ENCODE measurements around the gene AQP12A. TPM values are rescaled to one million over a fixed set of nuclear protein-coding genes. Genes with fewer than 3 reads are reported as not detected.

The AQP12A gene
- total and polyA plus RNA-seq, 12 donors = not detected

GRCh38 chr2:240643811-240644150 lies 47.9 kb upstream of the AQP12A start:
- no peak overlapping the region for H3K4me3 ChIP-seq
- H3K27me3 ChIP-seq = peaks cover 5% of the 10 kb centered on the region
- TF ChIP-seq POLR2A (IDR thresholded peaks at IDR 0.05) = no peak
- TF ChIP-seq, protein P1, sequence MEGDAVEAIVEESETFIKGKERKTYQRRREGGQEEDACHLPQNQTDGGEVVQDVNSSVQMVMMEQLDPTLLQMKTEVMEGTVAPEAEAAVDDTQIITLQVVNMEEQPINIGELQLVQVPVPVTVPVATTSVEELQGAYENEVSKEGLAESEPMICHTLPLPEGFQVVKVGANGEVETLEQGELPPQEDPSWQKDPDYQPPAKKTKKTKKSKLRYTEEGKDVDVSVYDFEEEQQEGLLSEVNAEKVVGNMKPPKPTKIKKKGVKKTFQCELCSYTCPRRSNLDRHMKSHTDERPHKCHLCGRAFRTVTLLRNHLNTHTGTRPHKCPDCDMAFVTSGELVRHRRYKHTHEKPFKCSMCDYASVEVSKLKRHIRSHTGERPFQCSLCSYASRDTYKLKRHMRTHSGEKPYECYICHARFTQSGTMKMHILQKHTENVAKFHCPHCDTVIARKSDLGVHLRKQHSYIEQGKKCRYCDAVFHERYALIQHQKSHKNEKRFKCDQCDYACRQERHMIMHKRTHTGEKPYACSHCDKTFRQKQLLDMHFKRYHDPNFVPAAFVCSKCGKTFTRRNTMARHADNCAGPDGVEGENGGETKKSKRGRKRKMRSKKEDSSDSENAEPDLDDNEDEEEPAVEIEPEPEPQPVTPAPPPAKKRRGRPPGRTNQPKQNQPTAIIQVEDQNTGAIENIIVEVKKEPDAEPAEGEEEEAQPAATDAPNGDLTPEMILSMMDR (IDR thresholded peaks at IDR 0.05) = no peak
- no peaks in the 10 kb centered on the region for H3K9me3 ChIP-seq (replicated peaks in 1 of 3)
- H3K4me1 ChIP-seq (replicated peaks in 1 of 2) = no peaks in the 10 kb centered on the region
- H3K27ac ChIP-seq = no peak overlapping the region
- no peaks in the 10 kb centered on the region for H3K36me3 ChIP-seq (replicated peaks in 1 of 2)
- intact Hi-C loops (cut with DNase I) = no loop called here
- DNase-seq = peak in 1 of 7 donors; percentile 14
- 83 to 89% (median 86%) methylated on average over 14 to 15 of the region's 15 CpGs for WGBS, 4 donors

DNA sequence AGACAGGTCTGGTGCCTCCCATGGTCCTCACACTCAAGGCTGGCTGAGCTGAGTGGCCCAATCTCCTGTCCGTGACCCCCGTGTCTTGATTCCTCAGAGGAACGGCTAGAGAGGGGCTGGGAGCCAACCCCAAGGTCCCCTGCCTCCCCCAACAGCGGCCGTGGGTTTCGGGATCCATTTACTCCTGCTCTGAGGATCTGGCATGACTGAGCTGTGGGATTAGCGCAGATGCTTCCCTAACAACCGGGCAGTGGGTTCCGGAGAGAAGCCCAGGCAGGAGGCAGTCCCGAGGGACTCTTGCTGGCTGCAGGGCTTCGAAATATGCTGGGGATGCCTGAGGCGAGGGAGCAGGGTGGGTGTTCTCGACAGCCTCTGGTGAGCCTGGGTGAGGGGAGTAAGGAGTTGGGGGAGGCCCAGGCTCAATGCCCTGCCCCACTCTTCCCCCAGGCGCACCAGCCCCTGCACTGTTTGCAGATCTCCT lies 47.5 kb upstream of the AQP12A start:
- no peaks in the 10 kb centered on the region for H3K4me1 ChIP-seq (replicated peaks in 1 of 2)
- no peak overlapping the region for H3K4me3 ChIP-seq
- H3K9me3 ChIP-seq (replicated peaks in 1 of 3) = no peaks in the 10 kb centered on the region
- 65 to 87% (median 69%) methylated on average over 4 to 14 of the region's 14 CpGs for WGBS, 4 donors
- peak in 2 of 7 donors; percentile 3 to 14 for DNase-seq
- TF ChIP-seq POLR2A (IDR thresholded peaks at IDR 0.05) = no peak
- TF ChIP-seq, protein P1 (IDR thresholded peaks at IDR 0.05) = no peak
- H3K36me3 ChIP-seq (replicated peaks in 1 of 2) = no peaks in the 10 kb centered on the region
- H3K27ac ChIP-seq = no peak overlapping the region
- intact Hi-C loops (cut with DNase I) = no loop called here
- peaks cover 5% of the 10 kb centered on the region for H3K27me3 ChIP-seq

DNA sequence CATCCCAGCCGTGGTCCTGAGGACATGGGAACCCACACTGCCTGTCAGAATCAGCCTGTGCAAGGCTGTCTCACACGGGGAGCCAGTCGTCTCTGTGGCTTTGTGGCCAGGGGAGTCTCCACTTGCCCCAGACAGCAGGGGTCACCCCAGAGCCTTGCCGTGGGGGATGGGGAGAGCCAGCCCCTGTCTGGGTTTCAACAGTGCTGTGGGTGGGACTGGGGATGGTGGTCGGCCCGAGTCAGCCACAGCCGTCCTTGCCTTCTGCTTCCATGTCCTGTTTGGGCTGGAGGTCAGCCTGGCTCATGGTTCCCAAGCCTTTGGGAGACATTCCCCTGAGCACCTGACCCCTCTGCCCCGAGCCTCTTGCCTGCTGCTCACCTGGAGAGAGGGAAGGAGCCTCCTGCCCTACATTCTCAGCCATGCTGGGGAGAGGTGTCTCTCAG lies 46.8 kb upstream of the AQP12A start:
- TF ChIP-seq POLR2A (IDR thresholded peaks at IDR 0.05) = no peak
- TF ChIP-seq, protein P1 (IDR thresholded peaks at IDR 0.05) = no peak
- H3K4me3 ChIP-seq = no peak overlapping the region
- peak in 2 of 7 donors; percentile 4 to 28 for DNase-seq
- H3K27ac ChIP-seq = no peak overlapping the region
- WGBS, 4 donors = 45 to 88% (median 60%) methylated on average over 2 to 8 of the region's 8 CpGs
- no peaks in the 10 kb centered on the region for H3K4me1 ChIP-seq (replicated peaks in 1 of 2)
- no peaks in the 10 kb centered on the region for H3K36me3 ChIP-seq (replicated peaks in 1 of 2)
- intact Hi-C loops (cut with DNase I) = no loop called here
- peaks cover 5% of the 10 kb centered on the region for H3K27me3 ChIP-seq
- H3K9me3 ChIP-seq (replicated peaks in 1 of 3) = no peaks in the 10 kb centered on the region

DNA sequence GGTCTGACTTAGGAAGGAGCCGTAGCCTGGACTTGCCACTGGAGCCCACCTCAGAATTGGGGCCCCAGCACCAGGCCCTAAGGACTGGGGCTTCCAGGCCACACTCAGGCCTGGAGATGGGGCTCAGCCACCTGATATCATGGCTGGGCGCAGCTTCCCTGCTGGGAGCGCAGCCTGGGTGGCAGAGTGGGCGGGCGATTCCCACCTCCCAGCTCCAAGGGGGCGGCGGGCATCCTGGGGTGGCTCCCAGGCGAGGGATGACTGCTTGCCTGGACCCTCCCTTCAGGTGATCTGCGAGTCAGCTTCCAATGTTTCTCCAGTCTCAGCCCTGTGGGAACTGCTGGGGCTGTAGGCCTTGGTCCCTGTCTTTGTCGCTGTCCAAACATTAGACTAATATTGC lies 46.3 kb upstream of the AQP12A start:
- Histone ChIP-seq H3K4me3 (no peak overlapping the region), H3K9me3 (replicated peaks in 1 of 3) (no peaks in the 10 kb centered on the region), H3K27me3 (peaks cover 5% of the 10 kb centered on the region), H3K4me1 (replicated peaks in 1 of 2) (no peaks in the 10 kb centered on the region), H3K36me3 (replicated peaks in 1 of 2) (no peaks in the 10 kb centered on the region), H3K27ac (no peak overlapping the region)
- no peak for DNase-seq
- TF ChIP-seq POLR2A (IDR thresholded peaks at IDR 0.05) = no peak
- TF ChIP-seq, protein P1 (IDR thresholded peaks at IDR 0.05) = no peak
- 85 to 95% (median 87%) methylated on average over 3 to 10 of the region's 10 CpGs for WGBS, 4 donors
- intact Hi-C loops (cut with DNase I) = no loop called here

All from adrenal gland (tissue), 12 donors.